ENCODE results near the gene USP36. TPM values are rescaled to one million over a fixed set of nuclear protein-coding genes. Genes with fewer than 3 reads are reported as not detected.

The USP36 gene
- total RNA-seq, 1 donor from 2014 or later = 128 TPM

GRCh38 chr17:78862073-78863023 lies 21.7 kb upstream of the USP36 start:
- Mint-ChIP-seq H3K4me3 (no peak overlapping the region), H3K4me1 (peaks cover 2% of the 10 kb centered on the region), H3K36me3 (ENCODE audit: low read depth) (no peaks in the 10 kb centered on the region), H3K27ac (no peak overlapping the region), H3K9me3 (no peaks in the 10 kb centered on the region), H3K27me3 (peaks cover 9% of the 10 kb centered on the region)
- no peak for DNase-seq
- intact Hi-C loops (cut with micrococcal nuclease) = no loop called here

GRCh38 chr17:78861229-78861628 lies 20.6 kb upstream of the USP36 start:
- no peak for DNase-seq
- intact Hi-C loops (cut with micrococcal nuclease) = no loop called here
- Mint-ChIP-seq H3K4me1 (peaks cover 2% of the 10 kb centered on the region), H3K4me3 (no peak overlapping the region), H3K9me3 (no peaks in the 10 kb centered on the region), H3K27ac (no peak overlapping the region), H3K36me3 (ENCODE audit: low read depth) (no peaks in the 10 kb centered on the region), H3K27me3 (peaks cover 9% of the 10 kb centered on the region)

- Mint-ChIP-seq H3K36me3 (ENCODE audit: low read depth) (no peaks in the 10 kb centered on the region), H3K27ac (no peak overlapping the region), H3K4me3 (no peak overlapping the region), H3K27me3 (peaks cover 8% of the 10 kb centered on the region), H3K9me3 (no peaks in the 10 kb centered on the region), H3K4me1 (no peaks in the 10 kb centered on the region)
- DNase-seq = no peak
- intact Hi-C loops (cut with micrococcal nuclease) = no loop called here
These were observed 18.4 kb upstream of the USP36 start for GRCh38 chr17:78859051-78859450.

GRCh38 chr17:78857266-78857665 lies 16.7 kb upstream of the USP36 start:
- H3K9me3 Mint-ChIP-seq = no peaks in the 10 kb centered on the region
- H3K4me1 Mint-ChIP-seq = no peaks in the 10 kb centered on the region
- no peak for DNase-seq
- intact Hi-C loops (cut with micrococcal nuclease) = no loop called here
- H3K4me3 Mint-ChIP-seq = no peak overlapping the region
- peaks cover 3% of the 10 kb centered on the region for H3K27me3 Mint-ChIP-seq
- H3K36me3 Mint-ChIP-seq (ENCODE audit: low read depth) = no peaks in the 10 kb centered on the region
- no peak overlapping the region for H3K27ac Mint-ChIP-seq

- Mint-ChIP-seq H3K9me3 (no peaks in the 10 kb centered on the region), H3K27me3 (peaks cover 1% of the 10 kb centered on the region), H3K36me3 (ENCODE audit: low read depth) (no peaks in the 10 kb centered on the region), H3K27ac (no peak overlapping the region), H3K4me3 (no peak overlapping the region), H3K4me1 (no peaks in the 10 kb centered on the region)
- no peak for DNase-seq
- intact Hi-C loops (cut with micrococcal nuclease) = no loop called here
These were observed 15.0 kb upstream of the USP36 start for GRCh38 chr17:78855561-78856165.

- DNase-seq = no peak
- Mint-ChIP-seq H3K9me3 (no peaks in the 10 kb centered on the region), H3K27ac (no peak overlapping the region), H3K36me3 (ENCODE audit: low read depth) (no peaks in the 10 kb centered on the region), H3K4me1 (no peaks in the 10 kb centered on the region), H3K27me3 (no peaks in the 10 kb centered on the region), H3K4me3 (no peak overlapping the region)
- intact Hi-C loops (cut with micrococcal nuclease) = no loop called here
These were observed 13.9 kb upstream of the USP36 start for GRCh38 chr17:78854508-78854907.

- Mint-ChIP-seq H3K27me3 (no peaks in the 10 kb centered on the region), H3K4me3 (no peak overlapping the region), H3K36me3 (ENCODE audit: low read depth) (no peaks in the 10 kb centered on the region), H3K4me1 (no peaks in the 10 kb centered on the region), H3K27ac (no peak overlapping the region), H3K9me3 (no peaks in the 10 kb centered on the region)
- intact Hi-C loops (cut with micrococcal nuclease) = no loop called here
- no peak for DNase-seq
These were observed 13.3 kb upstream of the USP36 start for GRCh38 chr17:78853926-78854394.

GRCh38 chr17:78852709-78853121 lies 12.1 kb upstream of the USP36 start:
- Mint-ChIP-seq H3K27ac (no peak overlapping the region), H3K36me3 (ENCODE audit: low read depth) (no peaks in the 10 kb centered on the region), H3K27me3 (no peaks in the 10 kb centered on the region), H3K4me3 (no peak overlapping the region), H3K9me3 (no peaks in the 10 kb centered on the region), H3K4me1 (no peaks in the 10 kb centered on the region)
- no peak for DNase-seq
- intact Hi-C loops (cut with micrococcal nuclease) = no loop called here

- Mint-ChIP-seq H3K27me3 (no peaks in the 10 kb centered on the region), H3K9me3 (no peaks in the 10 kb centered on the region), H3K27ac (no peak overlapping the region)
These were observed 8.4 kb upstream of the USP36 start for GRCh38 chr17:78849026-78849425.

GRCh38 chr17:78847052-78847451 lies 6.4 kb upstream of the USP36 start:
- Mint-ChIP-seq H3K27me3 (no peaks in the 10 kb centered on the region), H3K9me3 (no peaks in the 10 kb centered on the region), H3K27ac (no peak overlapping the region), H3K4me3 (no peak overlapping the region), H3K36me3 (ENCODE audit: low read depth) (no peaks in the 10 kb centered on the region), H3K4me1 (peaks cover 9% of the 10 kb centered on the region)
- intact Hi-C loops (cut with micrococcal nuclease) = no loop called here
- DNase-seq = no peak

More at GRCh38 chr17:78849026-78849425, 8.4 kb upstream of the USP36 start:
- H3K4me1 Mint-ChIP-seq = peaks cover 4% of the 10 kb centered on the region
- no peak for DNase-seq
- H3K4me3 Mint-ChIP-seq = no peak overlapping the region
- no peaks in the 10 kb centered on the region for H3K36me3 Mint-ChIP-seq (ENCODE audit: low read depth)
- intact Hi-C loops (cut with micrococcal nuclease) = no loop called here

- no peaks in the 10 kb centered on the region for H3K27me3 Mint-ChIP-seq
- H3K4me3 Mint-ChIP-seq = no peak overlapping the region
- no peaks in the 10 kb centered on the region for H3K9me3 Mint-ChIP-seq
- H3K36me3 Mint-ChIP-seq (ENCODE audit: low read depth) = peaks cover 3% of the 10 kb centered on the region
- DNase-seq = no peak
- H3K4me1 Mint-ChIP-seq = peaks cover 13% of the 10 kb centered on the region
- intact Hi-C loops (cut with micrococcal nuclease) = no loop called here
- H3K27ac Mint-ChIP-seq = no peak overlapping the region
These were observed 3.8 kb upstream of the USP36 start for GRCh38 chr17:78844301-78845005.

- Mint-ChIP-seq H3K27ac (no peak overlapping the region), H3K4me3 (no peak overlapping the region), H3K27me3 (no peaks in the 10 kb centered on the region), H3K4me1 (peaks cover 24% of the 10 kb centered on the region), H3K9me3 (no peaks in the 10 kb centered on the region), H3K36me3 (ENCODE audit: low read depth) (peaks cover 7% of the 10 kb centered on the region)
- intact Hi-C loops (cut with micrococcal nuclease) = loop anchor here (1.0 kb wide), 1 partner anchor 346 kb away; no protein-coding TSS in a partner anchor
- DNase-seq = peak; percentile 88
These were observed 2.4 kb upstream of the USP36 start for GRCh38 chr17:78842881-78843565.

- Mint-ChIP-seq H3K36me3 (ENCODE audit: low read depth) (peaks cover 30% of the 10 kb centered on the region), H3K4me1 (peaks cover 31% of the 10 kb centered on the region), H3K9me3 (no peaks in the 10 kb centered on the region), H3K4me3 (peak overlapping the region; percentile 87), H3K27ac (peak overlapping the region; percentile 94), H3K27me3 (no peaks in the 10 kb centered on the region)
- intact Hi-C loops (cut with micrococcal nuclease) = loop anchor here (1.0 to 2.0 kb wide), 3 partner anchors 23 to 92 kb away; no protein-coding TSS in a partner anchor
- DNase-seq = no peak
These were observed 159 bp downstream of the USP36 start for GRCh38 chr17:78840530-78840779.
